SK-N-SH treated with all-trans-retinoic acid at 6 μM for 48 hours (cell line): ENCODE data around the gene KRTAP10-2.

Experiments
- ATAC-seq: fragments of 200-7000 bp; cut with Tn5 transposase; 3 replicates; pipeline ENCODE4 v1.9.1; 2020; ENCODE audit warnings: mild to moderate bottlenecking, moderate library complexity
- ARNTL ChIP-seq: fragments of 450-650 bp; formaldehyde crosslinking; IDR thresholded peaks from 2 replicates; pipeline ENCODE4 v1.5.0; 2020; ENCODE audit warnings: low read depth, mild to moderate bottlenecking, moderate library complexity, borderline replicate concordance
- BACH2 ChIP-seq: fragments of 250-450 bp; sonication (Bioruptor Pico); IDR thresholded peaks from 2 replicates; pipeline ENCODE4 v1.9.0; 2021; ENCODE audit warnings: mild to moderate bottlenecking, borderline replicate concordance
- CSDC2 ChIP-seq: fragments of 250-450 bp; sonication (Bioruptor Pico); IDR thresholded peaks from 2 replicates; pipeline ENCODE4 v1.5.0; 2020; ENCODE audit warnings: mild to moderate bottlenecking, moderate library complexity
- ESRRG ChIP-seq: fragments of 250-450 bp; sonication (Bioruptor Pico); IDR thresholded peaks from 2 replicates; pipeline ENCODE4 v1.6.1; 2021; ENCODE audit warnings: mild to moderate bottlenecking
- ISL1 ChIP-seq: fragments of 250-450 bp; sonication (Bioruptor Pico); IDR thresholded peaks from 2 replicates; pipeline ENCODE4 v2.1.2; 2022; ENCODE audit warnings: mild to moderate bottlenecking, moderate library complexity
- OSR1 ChIP-seq: fragments of 250-450 bp; sonication (Bioruptor Pico); IDR thresholded peaks from 2 replicates; pipeline ENCODE4 v1.8.0; 2022; ENCODE audit warnings: moderate library complexity, mild to moderate bottlenecking, inconsistent platforms
- TCF4 ChIP-seq: fragments of 250-450 bp; sonication (Bioruptor Pico); IDR thresholded peaks from 2 replicates; pipeline ENCODE4 v1.8.0; 2021; ENCODE audit warnings: mild to moderate bottlenecking, moderate library complexity, borderline replicate concordance
- TOX ChIP-seq: fragments of 250-450 bp; sonication (Bioruptor Pico); IDR thresholded peaks from 2 replicates; pipeline ENCODE4 v1.8.0; 2021; ENCODE audit warnings: mild to moderate bottlenecking, moderate library complexity, borderline replicate concordance
- ZC3H10 ChIP-seq: fragments of 250-450 bp; sonication (Bioruptor Pico); IDR thresholded peaks from 2 replicates; pipeline ENCODE4 v1.5.1; 2021; ENCODE audit warnings: mild to moderate bottlenecking, moderate library complexity
- ZFP3 ChIP-seq: fragments of 250-450 bp; sonication (Bioruptor Pico); IDR thresholded peaks from 2 replicates; pipeline ENCODE4 v1.5.0; 2020; ENCODE audit warnings: mild to moderate bottlenecking, moderate library complexity
- ZFP30 ChIP-seq: fragments of 450-650 bp; formaldehyde crosslinking; IDR thresholded peaks from 2 replicates; pipeline ENCODE4 v1.5.0; 2022; ENCODE audit warnings: mild to moderate bottlenecking, moderate library complexity
- ZNF70 ChIP-seq: fragments of 450-650 bp; formaldehyde crosslinking; IDR thresholded peaks from 2 replicates; pipeline ENCODE4 v1.5.0; 2020; ENCODE audit warnings: mild to moderate bottlenecking, moderate library complexity
- ZNF8 ChIP-seq: fragments of 450-650 bp; formaldehyde crosslinking; IDR thresholded peaks from 2 replicates; pipeline ENCODE4 v1.5.0; 2020; ENCODE audit warnings: mild to moderate bottlenecking, moderate library complexity
- TF ChIP-seq, protein P1 (sequence below): fragments of 250-450 bp; sonication (Bioruptor Pico); IDR thresholded peaks from 2 replicates; pipeline ENCODE4 v1.5.0; 2020; ENCODE audit warnings: mild to moderate bottlenecking, moderate library complexity
- TF ChIP-seq, protein P2 (sequence below): fragments of 250-450 bp; sonication (Bioruptor Pico); IDR thresholded peaks from 2 replicates; pipeline ENCODE4 v1.8.0; 2020; ENCODE audit warnings: mild to moderate bottlenecking, moderate library complexity, borderline replicate concordance
- TF ChIP-seq, protein P3 (sequence below): fragments of 250-450 bp; sonication (Bioruptor Pico); IDR thresholded peaks from 2 replicates; pipeline ENCODE4 v1.5.1; 2021; ENCODE audit warnings: mild to moderate bottlenecking, moderate library complexity
- TF ChIP-seq, protein P4 (sequence below): fragments of 250-450 bp; sonication (Bioruptor Pico); IDR thresholded peaks from 2 replicates; pipeline ENCODE4 v1.5.1; 2020; ENCODE audit warnings: low read depth, mild to moderate bottlenecking, moderate library complexity

KRTAP10-2 gene

DNA sequence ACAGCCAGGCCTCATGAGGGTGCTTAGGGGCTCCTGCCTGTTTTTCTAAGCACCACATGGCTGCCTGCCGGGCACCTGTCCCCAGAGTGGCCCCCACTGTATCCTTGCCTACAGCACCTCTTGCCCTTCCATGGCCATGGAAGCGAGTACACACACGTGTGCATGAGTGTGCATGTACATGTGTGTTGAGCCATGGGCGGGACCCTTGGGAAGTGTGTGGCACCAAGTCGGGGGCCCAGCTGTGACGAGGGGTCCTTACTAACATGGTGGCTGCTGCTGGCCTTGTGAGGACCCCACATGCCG, 37.1 kb downstream of the KRTAP10-2 start (continued):
- TF ChIP-seq, protein P1, sequence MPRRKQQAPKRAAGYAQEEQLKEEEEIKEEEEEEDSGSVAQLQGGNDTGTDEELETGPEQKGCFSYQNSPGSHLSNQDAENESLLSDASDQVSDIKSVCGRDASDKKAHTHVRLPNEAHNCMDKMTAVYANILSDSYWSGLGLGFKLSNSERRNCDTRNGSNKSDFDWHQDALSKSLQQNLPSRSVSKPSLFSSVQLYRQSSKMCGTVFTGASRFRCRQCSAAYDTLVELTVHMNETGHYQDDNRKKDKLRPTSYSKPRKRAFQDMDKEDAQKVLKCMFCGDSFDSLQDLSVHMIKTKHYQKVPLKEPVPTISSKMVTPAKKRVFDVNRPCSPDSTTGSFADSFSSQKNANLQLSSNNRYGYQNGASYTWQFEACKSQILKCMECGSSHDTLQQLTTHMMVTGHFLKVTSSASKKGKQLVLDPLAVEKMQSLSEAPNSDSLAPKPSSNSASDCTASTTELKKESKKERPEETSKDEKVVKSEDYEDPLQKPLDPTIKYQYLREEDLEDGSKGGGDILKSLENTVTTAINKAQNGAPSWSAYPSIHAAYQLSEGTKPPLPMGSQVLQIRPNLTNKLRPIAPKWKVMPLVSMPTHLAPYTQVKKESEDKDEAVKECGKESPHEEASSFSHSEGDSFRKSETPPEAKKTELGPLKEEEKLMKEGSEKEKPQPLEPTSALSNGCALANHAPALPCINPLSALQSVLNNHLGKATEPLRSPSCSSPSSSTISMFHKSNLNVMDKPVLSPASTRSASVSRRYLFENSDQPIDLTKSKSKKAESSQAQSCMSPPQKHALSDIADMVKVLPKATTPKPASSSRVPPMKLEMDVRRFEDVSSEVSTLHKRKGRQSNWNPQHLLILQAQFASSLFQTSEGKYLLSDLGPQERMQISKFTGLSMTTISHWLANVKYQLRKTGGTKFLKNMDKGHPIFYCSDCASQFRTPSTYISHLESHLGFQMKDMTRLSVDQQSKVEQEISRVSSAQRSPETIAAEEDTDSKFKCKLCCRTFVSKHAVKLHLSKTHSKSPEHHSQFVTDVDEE (CRISPR knock-in tag) = no peak
- TF ChIP-seq ZC3H10 (CRISPR knock-in tag) (no peak), BACH2 (CRISPR knock-in tag) (no peak)

DNA sequence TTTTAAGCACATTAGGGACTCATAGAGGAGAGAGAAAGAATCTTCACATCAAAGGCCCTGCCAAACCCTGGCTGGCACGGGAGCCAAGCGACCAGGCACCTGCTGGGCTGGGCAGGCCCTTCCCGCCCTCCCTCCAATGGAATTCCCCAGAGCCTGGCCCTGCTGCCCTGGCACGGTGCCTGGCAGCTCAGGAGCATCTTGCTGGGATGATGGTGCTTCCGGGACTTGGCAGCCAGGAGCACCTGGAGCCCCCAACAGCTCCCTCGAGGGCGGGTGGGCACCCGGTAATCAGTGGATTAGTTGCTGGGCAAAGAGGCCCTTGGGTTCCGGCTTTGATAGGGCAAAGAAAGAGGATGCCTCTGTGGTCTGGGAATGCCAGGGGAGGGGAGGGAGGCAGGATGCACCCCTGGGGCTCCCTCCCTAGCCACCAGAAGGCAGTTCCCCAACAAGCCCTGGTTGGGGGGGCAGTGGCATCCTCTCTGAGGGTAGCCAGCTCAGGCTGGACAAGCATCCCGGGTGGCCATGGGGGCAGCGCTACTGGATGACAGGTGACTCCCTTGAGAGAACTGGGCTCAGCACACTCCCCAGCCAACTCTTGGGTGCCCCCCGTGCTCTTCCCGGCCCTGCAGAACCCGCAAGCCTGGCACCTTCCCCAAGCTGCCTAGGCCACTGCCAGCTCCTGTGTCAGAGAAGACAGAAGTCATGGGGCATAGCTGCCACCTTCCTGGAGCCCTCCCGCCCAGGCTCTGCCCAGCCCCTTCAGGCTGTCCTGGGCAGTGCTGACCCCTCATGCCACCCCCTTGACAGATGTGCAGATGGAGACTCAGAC, 37.7 kb downstream of the KRTAP10-2 start:
- TF ChIP-seq ARNTL (CRISPR knock-in tag) (no peak), ZNF70 (CRISPR knock-in tag) (no peak), CSDC2 (CRISPR knock-in tag) (no peak), ZC3H10 (CRISPR knock-in tag) (no peak), ZFP3 (no peak), TOX (no peak), ESRRG (no peak), OSR1 (no peak), ZFP30 (CRISPR knock-in tag) (no peak), ISL1 (no peak), TCF4 (no peak)
- TF ChIP-seq, protein P2, sequence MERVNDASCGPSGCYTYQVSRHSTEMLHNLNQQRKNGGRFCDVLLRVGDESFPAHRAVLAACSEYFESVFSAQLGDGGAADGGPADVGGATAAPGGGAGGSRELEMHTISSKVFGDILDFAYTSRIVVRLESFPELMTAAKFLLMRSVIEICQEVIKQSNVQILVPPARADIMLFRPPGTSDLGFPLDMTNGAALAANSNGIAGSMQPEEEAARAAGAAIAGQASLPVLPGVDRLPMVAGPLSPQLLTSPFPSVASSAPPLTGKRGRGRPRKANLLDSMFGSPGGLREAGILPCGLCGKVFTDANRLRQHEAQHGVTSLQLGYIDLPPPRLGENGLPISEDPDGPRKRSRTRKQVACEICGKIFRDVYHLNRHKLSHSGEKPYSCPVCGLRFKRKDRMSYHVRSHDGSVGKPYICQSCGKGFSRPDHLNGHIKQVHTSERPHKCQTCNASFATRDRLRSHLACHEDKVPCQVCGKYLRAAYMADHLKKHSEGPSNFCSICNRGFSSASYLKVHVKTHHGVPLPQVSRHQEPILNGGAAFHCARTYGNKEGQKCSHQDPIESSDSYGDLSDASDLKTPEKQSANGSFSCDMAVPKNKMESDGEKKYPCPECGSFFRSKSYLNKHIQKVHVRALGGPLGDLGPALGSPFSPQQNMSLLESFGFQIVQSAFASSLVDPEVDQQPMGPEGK (CRISPR knock-in tag) = no peak
- TF ChIP-seq, protein P3, sequence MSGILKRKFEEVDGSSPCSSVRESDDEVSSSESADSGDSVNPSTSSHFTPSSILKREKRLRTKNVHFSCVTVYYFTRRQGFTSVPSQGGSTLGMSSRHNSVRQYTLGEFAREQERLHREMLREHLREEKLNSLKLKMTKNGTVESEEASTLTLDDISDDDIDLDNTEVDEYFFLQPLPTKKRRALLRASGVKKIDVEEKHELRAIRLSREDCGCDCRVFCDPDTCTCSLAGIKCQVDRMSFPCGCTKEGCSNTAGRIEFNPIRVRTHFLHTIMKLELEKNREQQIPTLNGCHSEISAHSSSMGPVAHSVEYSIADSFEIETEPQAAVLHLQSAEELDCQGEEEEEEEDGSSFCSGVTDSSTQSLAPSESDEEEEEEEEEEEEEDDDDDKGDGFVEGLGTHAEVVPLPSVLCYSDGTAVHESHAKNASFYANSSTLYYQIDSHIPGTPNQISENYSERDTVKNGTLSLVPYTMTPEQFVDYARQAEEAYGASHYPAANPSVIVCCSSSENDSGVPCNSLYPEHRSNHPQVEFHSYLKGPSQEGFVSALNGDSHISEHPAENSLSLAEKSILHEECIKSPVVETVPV (CRISPR knock-in tag) = no peak
- ATAC-seq = no peak

DNA sequence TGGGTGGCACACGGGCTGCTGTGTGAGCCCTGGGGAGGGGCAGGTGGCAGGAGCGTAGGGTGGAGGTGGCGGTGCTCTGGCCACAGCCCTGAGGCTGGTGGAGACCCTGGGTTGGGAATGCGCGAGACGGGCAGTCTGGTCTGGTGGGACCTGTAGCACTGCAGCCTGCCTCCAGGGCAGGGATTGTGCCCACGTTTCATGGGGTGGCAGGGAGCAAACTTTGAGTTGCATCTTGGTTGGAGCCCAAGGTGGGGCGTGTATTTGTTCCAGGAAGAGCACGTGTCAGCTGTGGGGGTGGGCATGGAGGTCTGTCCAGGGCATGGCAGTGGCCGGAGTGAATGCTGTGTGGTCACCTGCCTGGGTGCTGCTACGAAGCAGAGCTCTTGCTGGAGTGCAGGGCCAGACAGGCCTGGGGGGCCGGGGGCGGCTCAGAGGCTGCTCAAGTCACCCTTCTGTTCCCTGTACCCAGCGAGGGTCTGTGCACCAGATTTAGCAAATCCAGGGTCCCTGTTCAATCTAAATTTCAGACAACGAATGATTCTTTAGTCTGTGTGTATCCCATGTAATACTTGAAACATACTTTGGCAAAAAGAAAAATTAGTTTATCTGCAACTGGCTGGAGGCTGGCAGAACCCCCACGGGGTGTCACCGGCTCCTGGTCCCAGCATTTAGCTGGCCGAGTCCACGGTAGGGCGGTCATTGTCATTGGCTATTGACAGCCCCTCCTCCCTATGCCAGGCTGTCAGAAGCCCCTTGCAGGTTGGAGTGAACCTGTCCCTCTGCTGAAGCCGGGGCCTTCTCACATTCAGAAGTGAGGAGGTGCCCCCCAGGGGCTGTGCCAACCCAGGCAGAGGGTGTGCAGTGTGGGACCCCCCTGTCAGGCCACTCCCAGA, 38.6 kb downstream of the KRTAP10-2 start:
- ATAC-seq = no peak
- no peak for TF ChIP-seq ZNF70 (CRISPR knock-in tag)

DNA sequence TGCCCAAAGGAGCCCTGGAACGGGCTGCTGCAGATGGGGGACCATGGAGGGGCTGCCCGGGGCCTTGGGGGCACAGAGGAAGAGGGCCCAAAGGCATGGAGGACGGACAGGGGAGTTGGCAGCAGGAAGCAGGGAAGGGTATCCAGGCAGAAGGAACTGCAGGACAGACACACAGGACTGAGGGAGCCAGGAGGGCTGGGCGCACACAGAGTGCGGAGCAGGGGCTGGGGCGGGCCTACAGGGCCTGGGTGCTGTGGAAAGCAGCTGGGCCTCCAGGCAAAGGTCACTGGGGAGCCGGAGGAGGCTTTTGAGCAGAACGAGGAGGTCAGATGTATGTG, 39.4 kb downstream of the KRTAP10-2 start:
- TF ChIP-seq, protein P2 (CRISPR knock-in tag) = no peak
- TF ChIP-seq, protein P3 (CRISPR knock-in tag) = no peak
- TF ChIP-seq BACH2 (CRISPR knock-in tag) (no peak), ZNF8 (no peak), TOX (no peak), TCF4 (no peak)
- TF ChIP-seq, protein P4, sequence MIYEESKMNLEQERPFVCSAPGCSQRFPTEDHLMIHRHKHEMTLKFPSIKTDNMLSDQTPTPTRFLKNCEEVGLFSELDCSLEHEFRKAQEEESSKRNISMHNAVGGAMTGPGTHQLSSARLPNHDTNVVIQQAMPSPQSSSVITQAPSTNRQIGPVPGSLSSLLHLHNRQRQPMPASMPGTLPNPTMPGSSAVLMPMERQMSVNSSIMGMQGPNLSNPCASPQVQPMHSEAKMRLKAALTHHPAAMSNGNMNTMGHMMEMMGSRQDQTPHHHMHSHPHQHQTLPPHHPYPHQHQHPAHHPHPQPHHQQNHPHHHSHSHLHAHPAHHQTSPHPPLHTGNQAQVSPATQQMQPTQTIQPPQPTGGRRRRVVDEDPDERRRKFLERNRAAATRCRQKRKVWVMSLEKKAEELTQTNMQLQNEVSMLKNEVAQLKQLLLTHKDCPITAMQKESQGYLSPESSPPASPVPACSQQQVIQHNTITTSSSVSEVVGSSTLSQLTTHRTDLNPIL (CRISPR knock-in tag) = no peak
- TF ChIP-seq, protein P1 (CRISPR knock-in tag) = no peak

More for the DNA sequence above, 39.4 kb downstream of the KRTAP10-2 start:
- ATAC-seq = no peak
